ENCODE results near the gene IFNA5. TPM values are rescaled to one million over a fixed set of nuclear protein-coding genes. Genes with fewer than 3 reads are reported as not detected.

Gene IFNA5
- not detected for total RNA-seq

- DNase-seq: no peak
- peaks cover 42% of the 10 kb centered on the region for H3K27me3 Mint-ChIP-seq
- CTCF ChIA-PET: interaction anchor here (1.2 kb wide), 1 partner anchor 90 kb away, joined by 3 read pairs; no protein-coding TSS in a partner anchor
Observed at GRCh38 chr9:21305213-21305612, at the start of gene IFNA5. TSS of gene IFNA5 (minus strand) at chr9:21305313. CDS start at chr9:21305256, 57 bp downstream.

GRCh38 chr9:21350787-21351186, 45.7 kb upstream of the IFNA5 start, which contains the start of gene IFNA6:
TSS of gene IFNA6 (minus strand) at chr9:21350887. CDS start at chr9:21350887, 0 bp downstream.
- H3K27ac Mint-ChIP-seq: no peak within 1 kb of the TSS
- ChIA-PET POLR2A (no interaction called here), CTCF (no interaction called here)
- H3K4me1 Mint-ChIP-seq: no peaks in the 10 kb centered on the region
- peaks cover 3% of the 10 kb centered on the region for H3K9me3 Mint-ChIP-seq
- peaks cover 6% of the 10 kb centered on the region for H3K36me3 Mint-ChIP-seq (ENCODE audit: low read depth)
- H3K4me3 Mint-ChIP-seq: no peak within 1 kb of the TSS
- peaks cover 54% of the 10 kb centered on the region for H3K27me3 Mint-ChIP-seq
- no peak for DNase-seq

More at GRCh38 chr9:21305213-21305612, at the start of gene IFNA5:
- H3K9me3 Mint-ChIP-seq: no peaks in the 10 kb centered on the region
- no peak within 1 kb of the TSS for H3K4me3 Mint-ChIP-seq
- POLR2A ChIA-PET: no interaction called here
- H3K27ac Mint-ChIP-seq: no peak within 1 kb of the TSS
- no peaks in the 10 kb centered on the region for H3K36me3 Mint-ChIP-seq (ENCODE audit: low read depth)
- no peaks in the 10 kb centered on the region for H3K4me1 Mint-ChIP-seq

- DNase-seq: no peak
- ChIA-PET CTCF (interaction anchor here (1.0 kb wide), 1 partner anchor 14 kb away, joined by 3 read pairs; no protein-coding TSS in a partner anchor), POLR2A (no interaction called here)
- no peaks in the 10 kb centered on the region for H3K9me3 Mint-ChIP-seq
- no peak overlapping the region for H3K4me3 Mint-ChIP-seq
- H3K4me1 Mint-ChIP-seq: no peaks in the 10 kb centered on the region
- no peak overlapping the region for H3K27ac Mint-ChIP-seq
- H3K36me3 Mint-ChIP-seq (ENCODE audit: low read depth): no peaks in the 10 kb centered on the region
- peaks cover 53% of the 10 kb centered on the region for H3K27me3 Mint-ChIP-seq
Observed at GRCh38 chr9:21348430-21348970, 43.4 kb upstream of the IFNA5 start.

GRCh38 chr9:21340735-21341134, 35.6 kb upstream of the IFNA5 start:
- no peaks in the 10 kb centered on the region for H3K9me3 Mint-ChIP-seq
- no peak overlapping the region for H3K27ac Mint-ChIP-seq
- DNase-seq: no peak
- peaks cover 44% of the 10 kb centered on the region for H3K27me3 Mint-ChIP-seq
- peaks cover 4% of the 10 kb centered on the region for H3K4me1 Mint-ChIP-seq
- no peaks in the 10 kb centered on the region for H3K36me3 Mint-ChIP-seq (ENCODE audit: low read depth)
- CTCF ChIA-PET: interaction anchor here (1.0 to 1.6 kb wide), 2 partner anchors 22 to 55 kb away, joined by 3 to 7 read pairs; no protein-coding TSS in a partner anchor
- POLR2A ChIA-PET: no interaction called here
- no peak overlapping the region for H3K4me3 Mint-ChIP-seq

- H3K4me1 Mint-ChIP-seq: peaks cover 37% of the 10 kb centered on the region
- H3K27me3 Mint-ChIP-seq: peaks cover 17% of the 10 kb centered on the region
- peaks cover 25% of the 10 kb centered on the region for H3K36me3 Mint-ChIP-seq (ENCODE audit: low read depth)
- no peak overlapping the region for H3K4me3 Mint-ChIP-seq
- ChIA-PET CTCF (interaction anchor here (1.5 kb wide), 1 partner anchor 60 kb away, joined by 5 read pairs; no protein-coding TSS in a partner anchor), POLR2A (no interaction called here)
- H3K9me3 Mint-ChIP-seq: no peaks in the 10 kb centered on the region
- DNase-seq: no peak
- H3K27ac Mint-ChIP-seq: no peak overlapping the region
Observed at GRCh38 chr9:21336457-21336856, 31.3 kb upstream of the IFNA5 start.

- Mint-ChIP-seq H3K9me3 (no peaks in the 10 kb centered on the region), H3K27me3 (peaks cover 14% of the 10 kb centered on the region), H3K4me3 (peak within 1 kb of the TSS; percentile 85), H3K36me3 (ENCODE audit: low read depth) (peaks cover 33% of the 10 kb centered on the region), H3K27ac (peak within 1 kb of the TSS; percentile 85), H3K4me1 (peaks cover 47% of the 10 kb centered on the region)
- CTCF ChIA-PET: interaction anchor here (0.6 to 4.0 kb wide), 13 partner anchors 8 to 674 kb away, joined by 3 to 39 read pairs (median 3); partner anchors contain the start of gene CDKN2B
- POLR2A ChIA-PET: interaction anchor here (0.6 to 2.4 kb wide), 14 partner anchors 9 to 460 kb away, joined by 3 to 14 read pairs (median 4); partner anchors contain the start of genes HACD4 and IFNA8
- DNase-seq: peak; percentile 86
Observed at GRCh38 chr9:21334701-21335632, 29.9 kb upstream of the IFNA5 start, which contains the start of gene KLHL9. TSS of gene KLHL9 (minus strand) at chr9:21335404. CDS start at chr9:21334859, 545 bp downstream.

- CTCF ChIA-PET: interaction anchor here (1.7 to 4.0 kb wide), 3 partner anchors 11 to 150 kb away, joined by 3 to 39 read pairs (median 9); no protein-coding TSS in a partner anchor
- Mint-ChIP-seq H3K36me3 (ENCODE audit: low read depth) (peaks cover 34% of the 10 kb centered on the region), H3K4me1 (peaks cover 56% of the 10 kb centered on the region), H3K9me3 (no peaks in the 10 kb centered on the region), H3K27ac (no peak overlapping the region), H3K27me3 (peaks cover 5% of the 10 kb centered on the region), H3K4me3 (peak overlapping the region; percentile 85)
- DNase-seq: no peak
- POLR2A ChIA-PET: interaction anchor here (1.0 to 2.4 kb wide), 3 partner anchors 10 to 24 kb away, joined by 4 to 13 read pairs (median 5); no protein-coding TSS in a partner anchor
Observed at GRCh38 chr9:21333226-21333625, 28.1 kb upstream of the IFNA5 start.

- H3K36me3 Mint-ChIP-seq (ENCODE audit: low read depth): peaks cover 38% of the 10 kb centered on the region
- peaks cover 59% of the 10 kb centered on the region for H3K4me1 Mint-ChIP-seq
- CTCF ChIA-PET: interaction anchor here (4.0 kb wide), 1 partner anchor 63 kb away, joined by 39 read pairs; no protein-coding TSS in a partner anchor
- H3K27ac Mint-ChIP-seq: no peak overlapping the region
- no peaks in the 10 kb centered on the region for H3K9me3 Mint-ChIP-seq
- peaks cover 2% of the 10 kb centered on the region for H3K27me3 Mint-ChIP-seq
- POLR2A ChIA-PET: no interaction called here
- no peak for DNase-seq
- H3K4me3 Mint-ChIP-seq: peak overlapping the region; percentile 10
Observed at GRCh38 chr9:21331676-21332402, 26.7 kb upstream of the IFNA5 start.

GRCh38 chr9:21326526-21327139, 21.5 kb upstream of the IFNA5 start:
- peaks cover 44% of the 10 kb centered on the region for H3K36me3 Mint-ChIP-seq (ENCODE audit: low read depth)
- H3K9me3 Mint-ChIP-seq: no peaks in the 10 kb centered on the region
- ChIA-PET POLR2A (interaction anchor here (1.3 to 2.2 kb wide), 2 partner anchors 8 to 70 kb away, joined by 3 to 14 read pairs; partner anchors contain the start of gene KLHL9), CTCF (interaction anchor here (0.6 to 1.9 kb wide), 33 partner anchors 8 to 461 kb away, joined by 3 to 42 read pairs (median 3); partner anchors contain the start of gene KLHL9)
- H3K27me3 Mint-ChIP-seq: no peaks in the 10 kb centered on the region
- no peak overlapping the region for H3K27ac Mint-ChIP-seq
- H3K4me1 Mint-ChIP-seq: peaks cover 27% of the 10 kb centered on the region
- DNase-seq: no peak
- no peak overlapping the region for H3K4me3 Mint-ChIP-seq

GRCh38 chr9:21324047-21324446, 18.9 kb upstream of the IFNA5 start:
- POLR2A ChIA-PET: interaction anchor here (0.8 to 1.7 kb wide), 3 partner anchors 9 to 11 kb away, joined by 3 to 5 read pairs (median 4); partner anchors contain the start of gene KLHL9
- peaks cover 11% of the 10 kb centered on the region for H3K4me1 Mint-ChIP-seq
- CTCF ChIA-PET: interaction anchor here (0.8 to 3.5 kb wide), 5 partner anchors 10 to 142 kb away, joined by 4 to 9 read pairs (median 5); no protein-coding TSS in a partner anchor
- no peak for DNase-seq
- no peak overlapping the region for H3K4me3 Mint-ChIP-seq
- no peaks in the 10 kb centered on the region for H3K27me3 Mint-ChIP-seq
- no peak overlapping the region for H3K27ac Mint-ChIP-seq
- no peaks in the 10 kb centered on the region for H3K9me3 Mint-ChIP-seq
- peaks cover 35% of the 10 kb centered on the region for H3K36me3 Mint-ChIP-seq (ENCODE audit: low read depth)

- Mint-ChIP-seq H3K27me3 (no peaks in the 10 kb centered on the region), H3K27ac (no peak overlapping the region), H3K36me3 (ENCODE audit: low read depth) (peaks cover 35% of the 10 kb centered on the region)
Observed at GRCh38 chr9:21322911-21323461, 17.9 kb upstream of the IFNA5 start.

More at GRCh38 chr9:21322911-21323461, 17.9 kb upstream of the IFNA5 start:
- ChIA-PET POLR2A (interaction anchor here (1.1 to 1.7 kb wide), 2 partner anchors 10 to 12 kb away, joined by 4 to 5 read pairs; no protein-coding TSS in a partner anchor), CTCF (interaction anchor here (1.4 to 5.5 kb wide), 4 partner anchors 11 to 132 kb away, joined by 4 to 45 read pairs (median 7); no protein-coding TSS in a partner anchor)
- Mint-ChIP-seq H3K4me3 (no peak overlapping the region), H3K9me3 (no peaks in the 10 kb centered on the region), H3K4me1 (peaks cover 7% of the 10 kb centered on the region)
- no peak for DNase-seq

All from activated CD4-positive, alpha-beta memory T cell treated with anti-CD3 and anti-CD28 coated beads, Interleukin-2, amount 10 ng/mL, durations not matched to agents 7 days and 5 days (primary cell).